Endothelial cell of umbilical vein (primary cell): ENCODE measurements around the gene TEX54. TPM values are rescaled to one million over a fixed set of nuclear protein-coding genes. Genes with fewer than 3 reads are reported as not detected.

Experiments
- BruUV-seq: library from RNA; stranded (reverse); fragments of 400-500 nt; replicated peaks from 2 replicates; lab custom pipeline; 2021; lab: Mats Ljungman, UMichigan
- CTCF ChIA-PET: fragments of 300-600, 350-600 bp; sonication (Branson Sonifier 250); formaldehyde crosslinking; loops from one replicate; lab custom pipeline; 2021; ENCODE audit warnings: antibody characterized with exemption, inconsistent platforms; lab: Charles Lee
- POLR2A ChIA-PET: fragments of 300-600, 350-600 bp; sonication (Branson Sonifier 250); formaldehyde crosslinking; loops from one replicate; lab custom pipeline; 2021; ENCODE audit warnings: antibody characterized with exemption, inconsistent platforms; lab: Charles Lee
- DNase-seq: peaks from one replicate; pipeline ENCODE4 v3.0.0-alpha.2; 2011; ENCODE audit warnings: low read depth, low spot score
- FAIRE-seq: peaks from 2 replicates; lab custom pipeline; 2011; peaks lifted over from hg19 to GRCh38; lab: Jason Lieb, UNC
- H2AFZ ChIP-seq: 2 replicates; pipeline ENCODE4 v1.6.0; 2012; ENCODE audit warnings: low read depth, low read length, control low read depth, inconsistent platforms
- H3K27ac ChIP-seq: 2 replicates; pipeline ENCODE4 v1.5.1; 2011; ENCODE audit warnings: low read depth, mild to moderate bottlenecking, control low read depth, low read length, moderate library complexity; ENCODE audit not compliant: insufficient read depth
- H3K27me3 ChIP-seq, 2 experiments: 2 replicates each; pipeline versions ENCODE4 v1.6.0 to v1.6.1; 2011; ENCODE audit warnings: low read length in 2 of 2, mixed read lengths in 1 of 2; ENCODE audit not compliant: control insufficient read depth in 2 of 2, insufficient read depth in 2 of 2
- H3K36me3 ChIP-seq, 2 experiments: 2 replicates in 1 of 2; 3 replicates in 1 of 2; pipeline ENCODE4 v1.5.1; 2011; ENCODE audit warnings: low read length in 2 of 2, mild to moderate bottlenecking in 1 of 2, moderate library complexity in 1 of 2; ENCODE audit not compliant: control insufficient read depth in 2 of 2, insufficient read depth in 2 of 2; ENCODE audit errors: extremely low read depth in 1 of 2
- H3K4me1 ChIP-seq: 3 replicates; pipeline ENCODE4 v1.5.1; 2011; ENCODE audit warnings: mild to moderate bottlenecking, low read length; ENCODE audit not compliant: control insufficient read depth, insufficient read depth; ENCODE audit errors: extremely low read depth
- H3K4me2 ChIP-seq: 2 replicates; pipeline ENCODE4 v1.6.1; 2011; ENCODE audit warnings: low read length, control low read depth, mixed read lengths; ENCODE audit not compliant: insufficient read depth
- H3K4me3 ChIP-seq, 3 experiments: fragments of 200-600 bp in 1 of 3; sonication (generic), shearing (Covaris generic) in 1 of 3; replicated peaks in 1 of 3; 2 replicates each; pipeline ENCODE4 v1.5.1; 2011 to 2016; ENCODE audit warnings: control low read depth in 3 of 3, low read length in 3 of 3, mild to moderate bottlenecking in 2 of 3, inconsistent platforms in 1 of 3, low read depth in 1 of 3, moderate library complexity in 1 of 3; ENCODE audit not compliant: insufficient read depth in 1 of 3
- H3K79me2 ChIP-seq: 2 replicates; pipeline ENCODE4 v1.6.0; 2012; ENCODE audit warnings: low read length, inconsistent platforms; ENCODE audit not compliant: control insufficient read depth, insufficient read depth
- H3K9ac ChIP-seq: replicated peaks from 2 replicates; pipeline ENCODE3; 2011; ENCODE audit warnings: low read length, control low read depth; ENCODE audit not compliant: insufficient read depth; ENCODE audit errors: extremely low read depth
- H3K9me1 ChIP-seq: replicated peaks from 3 replicates; pipeline ENCODE4 v1.6.0; 2011; ENCODE audit warnings: mild to moderate bottlenecking, low read length; ENCODE audit not compliant: control insufficient read depth, insufficient read depth; ENCODE audit errors: extremely low read depth
- H3K9me3 ChIP-seq: replicated peaks from 2 replicates; pipeline ENCODE4 v1.5.1; 2012; ENCODE audit warnings: low read length, inconsistent platforms; ENCODE audit not compliant: control insufficient read depth, insufficient read depth
- H4K20me1 ChIP-seq: replicated peaks from 2 replicates; pipeline ENCODE3; 2011; ENCODE audit warnings: mild to moderate bottlenecking, low read length; ENCODE audit not compliant: control insufficient read depth, insufficient read depth; ENCODE audit errors: extremely low read depth
- CTCF ChIP-seq, 2 donors: IDR thresholded peaks; 1 replicate in 1 of 2; 2 replicates in 1 of 2; pipeline ENCODE4 v1.5.1; 2011; ENCODE audit warnings: low read length in 2 of 2, mild to moderate bottlenecking in 2 of 2, moderate library complexity in 2 of 2, control low read depth in 1 of 2, inconsistent platforms in 1 of 2, low read depth in 1 of 2; ENCODE audit not compliant: insufficient read depth in 1 of 2; ENCODE audit errors: extremely low read depth in 1 of 2
- EZH2 ChIP-seq: IDR thresholded peaks from 2 replicates; pipeline ENCODE4 v1.6.1; 2012; ENCODE audit warnings: borderline replicate concordance, low read depth, mild to moderate bottlenecking, moderate library complexity, low read length, inconsistent platforms; ENCODE audit not compliant: severe bottlenecking
- FOS ChIP-seq: IDR thresholded peaks from 2 replicates; pipeline ENCODE4 v1.6.1; 2011; ENCODE audit warnings: mild to moderate bottlenecking, low read length, moderate library complexity, borderline replicate concordance; ENCODE audit not compliant: insufficient read depth
- GATA2 ChIP-seq: IDR thresholded peaks from 2 replicates; pipeline ENCODE4 v1.7.0; 2011; ENCODE audit warnings: low read depth, mild to moderate bottlenecking, moderate library complexity, mixed read lengths, low read length; ENCODE audit not compliant: insufficient read length, insufficient read depth
- JUN ChIP-seq: IDR thresholded peaks from 2 replicates; pipeline ENCODE4 v1.6.1; 2011; ENCODE audit warnings: borderline replicate concordance, low read depth; ENCODE audit not compliant: insufficient read length, insufficient read depth
- MAX ChIP-seq: IDR thresholded peaks from 2 replicates; pipeline ENCODE4 v1.6.1; 2011; ENCODE audit not compliant: insufficient read depth, insufficient read length
- MYC ChIP-seq: IDR thresholded peaks from one replicate; pipeline ENCODE4 v1.6.1; 2011; ENCODE audit warnings: mild to moderate bottlenecking, low read depth, low read length
- POLR2A ChIP-seq: IDR thresholded peaks from 2 replicates; pipeline ENCODE4 v1.6.1; 2012; ENCODE audit warnings: low read depth, mild to moderate bottlenecking, control low read depth, low read length
- POLR2AphosphoS5 ChIP-seq: IDR thresholded peaks from 2 replicates; pipeline ENCODE4 v1.6.1; 2012; ENCODE audit warnings: low read depth, mild to moderate bottlenecking, control low read depth, low read length, moderate library complexity; ENCODE audit not compliant: insufficient read depth
- dilution Hi-C: fragments of 300-500 bp; cut with MboI; formaldehyde crosslinking; loops from one replicate; pipeline ENCODE4 v1.15.0; 2019; ENCODE audit warnings: low sequenced_read_pairs; ENCODE audit not compliant: extremely low pct_ligation_motif_present
- intact Hi-C: fragments of 100-400 bp; cut with micrococcal nuclease; formaldehyde crosslinking; loops from one replicate; pipeline ENCODE4 v1.10.0; 2022
- polyA plus RNA-seq, 4 experiments: library from polyadenylated mRNA; depleted of rRNA in 3 of 4; stranded (reverse) in 3 of 4; unstranded in 1 of 4; fragments of >200 nt; gene quantifications; 2 replicates each; pipeline versions ENCODE4 v1.2.1 to v1.2.3, GENCODE V29; 2011 to 2012; ENCODE audit warnings: missing spikeins in 1 of 4
- total RNA-seq: library from RNA; stranded (reverse); gene quantifications from 2 replicates; pipeline ENCODE4 v1.2.3, GENCODE V29; 2021

TEX54 gene
- total and polyA plus RNA-seq, 2 donors (not counting 3 experiments of a cell fraction or from before 2014, with no cell fraction given): not detected

GRCh38 chr11:62835336-62835735 lies 2.7 kb upstream of the TEX54 start:
- dilution Hi-C loops: no loop called here
- Histone ChIP-seq H2AFZ (no peak overlapping the region), H3K27me3 (no peaks in the 10 kb centered on the region), H4K20me1 (no peaks in the 10 kb centered on the region), H3K9ac (no peak overlapping the region), H3K79me2 (peaks cover 34% of the 10 kb centered on the region), H3K4me2 (no peak overlapping the region), H3K36me3 (peaks cover 5 to 15% of the 10 kb centered on the region in 2 experiments), H3K9me1 (no peaks in the 10 kb centered on the region), H3K9me3 (no peaks in the 10 kb centered on the region), H3K27ac (no peak overlapping the region), H3K4me3 (no peak overlapping the region), H3K4me1 (peaks cover 9% of the 10 kb centered on the region)
- FAIRE-seq (no peak), DNase-seq (no peak)
- no TSS peak for BruUV-seq
- intact Hi-C loops: no loop called here
- TF ChIP-seq EZH2 (no peak), POLR2A (no peak), JUN (no peak), CTCF (IDR thresholded peaks at IDR 0.05; ENCODE audit: extremely low read depth in 1 of 2, insufficient read depth in 1 of 2, low read depth in 1 of 2, low read length in 2 of 2) (no peak), MAX (no peak), POLR2AphosphoS5 (no peak), MYC (no peak), FOS (no peak), GATA2 (no peak)
- POLR2A ChIA-PET: no interaction called here
- CTCF ChIA-PET: no interaction called here
